Kidney tubule cell (primary cell): ENCODE measurements around the gene LHFPL2.
A peak's percentile ranks its signal among the peaks of the same experiment; 100 is the strongest.

Source experiments
- DNase-seq: peaks from one replicate; pipeline ENCODE4 v3.0.0-alpha.2; 2018; ENCODE audit warnings: low spot score

Gene LHFPL2

DNA sequence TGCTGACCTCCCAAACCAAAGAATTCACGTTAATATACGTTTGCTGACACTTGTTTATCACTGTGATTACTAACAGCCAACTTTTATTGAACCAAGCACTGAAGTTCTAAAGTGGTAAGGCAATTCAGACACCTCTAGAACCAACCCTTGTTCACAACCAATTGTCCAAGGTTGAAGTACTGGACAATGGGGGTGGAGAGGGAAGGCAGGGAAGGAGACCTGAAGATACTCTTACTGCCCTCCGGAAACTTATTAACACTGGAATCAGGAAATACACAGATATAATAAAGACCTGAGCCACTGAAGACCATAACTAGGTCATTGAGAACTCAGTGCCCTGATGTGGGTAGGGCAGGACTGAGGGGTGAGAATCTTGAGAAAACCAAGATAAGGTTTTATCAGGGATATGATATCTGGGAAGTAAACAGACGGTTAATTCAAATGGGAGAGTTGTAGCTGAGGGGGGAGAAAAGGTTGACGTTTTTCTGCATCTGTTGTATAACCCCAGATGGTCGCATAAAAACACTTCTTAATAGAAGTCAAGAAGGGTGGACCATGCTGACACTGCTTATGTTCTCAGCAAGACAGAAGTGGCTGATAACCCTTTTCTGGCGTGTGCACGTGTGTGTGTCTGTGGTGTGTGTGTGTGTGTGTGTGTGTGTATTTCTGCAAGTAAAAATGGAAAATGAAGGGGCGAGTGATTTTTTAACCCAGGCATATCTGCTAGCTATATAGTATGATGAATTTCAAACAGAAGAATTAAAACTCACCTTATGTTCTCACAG is 125.9 kb downstream of the LHFPL2 start:
- no peak for DNase-seq

DNA sequence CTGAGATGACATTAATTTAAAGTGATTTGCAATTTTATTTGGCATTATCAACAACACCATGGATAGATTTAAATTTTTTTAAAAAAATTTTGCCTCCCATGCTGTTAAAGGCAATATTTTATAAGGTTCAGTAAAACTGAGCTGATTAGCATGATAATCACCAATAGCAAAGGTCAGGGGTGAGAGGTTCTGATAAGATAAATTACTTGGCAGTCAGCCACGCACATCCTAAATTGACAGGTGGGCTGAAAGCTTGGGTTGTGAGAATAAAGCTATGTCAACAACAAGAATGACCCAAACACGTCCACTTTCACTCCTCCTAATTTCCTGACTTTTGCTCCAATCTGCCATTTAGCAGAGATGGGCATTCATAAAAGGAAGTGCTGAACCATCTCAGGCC is 127.1 kb downstream of the LHFPL2 start:
- no peak for DNase-seq

DNA sequence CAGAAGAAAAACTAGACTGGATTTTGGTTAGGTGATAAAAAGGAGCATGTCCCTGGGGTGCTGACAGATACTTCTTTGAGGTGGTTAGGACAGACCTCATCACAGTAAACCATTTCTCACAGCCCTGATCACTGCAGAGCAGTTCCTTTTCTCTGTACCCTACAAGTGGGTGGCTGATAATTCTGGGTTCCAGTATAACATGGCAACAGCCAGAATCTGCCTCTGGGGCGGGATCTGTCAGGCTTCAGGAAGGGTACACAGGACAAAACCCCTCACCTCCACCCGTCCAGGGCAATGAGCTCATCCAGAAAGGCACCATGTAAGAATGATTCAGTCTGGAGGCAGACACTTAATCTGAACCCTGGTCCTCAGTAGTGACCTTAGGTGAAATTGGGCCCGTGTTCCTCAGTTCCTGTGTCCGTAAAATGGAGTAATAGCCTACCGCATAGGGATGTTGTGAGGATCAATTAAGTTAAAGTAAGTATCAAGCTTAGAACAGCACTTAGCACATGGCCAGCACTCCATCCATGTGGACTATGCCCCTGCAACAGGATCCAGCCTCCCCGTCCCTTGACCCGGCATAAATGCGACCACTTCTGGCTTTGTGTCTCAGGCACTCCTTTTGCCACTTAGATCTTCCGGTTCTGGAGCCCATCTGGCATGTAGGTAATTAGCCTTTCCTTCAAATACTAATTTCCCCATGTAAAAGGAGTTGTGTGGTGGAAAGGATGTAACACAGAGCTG is 129.2 kb downstream of the LHFPL2 start:
- DNase-seq: peak; percentile 42

DNA sequence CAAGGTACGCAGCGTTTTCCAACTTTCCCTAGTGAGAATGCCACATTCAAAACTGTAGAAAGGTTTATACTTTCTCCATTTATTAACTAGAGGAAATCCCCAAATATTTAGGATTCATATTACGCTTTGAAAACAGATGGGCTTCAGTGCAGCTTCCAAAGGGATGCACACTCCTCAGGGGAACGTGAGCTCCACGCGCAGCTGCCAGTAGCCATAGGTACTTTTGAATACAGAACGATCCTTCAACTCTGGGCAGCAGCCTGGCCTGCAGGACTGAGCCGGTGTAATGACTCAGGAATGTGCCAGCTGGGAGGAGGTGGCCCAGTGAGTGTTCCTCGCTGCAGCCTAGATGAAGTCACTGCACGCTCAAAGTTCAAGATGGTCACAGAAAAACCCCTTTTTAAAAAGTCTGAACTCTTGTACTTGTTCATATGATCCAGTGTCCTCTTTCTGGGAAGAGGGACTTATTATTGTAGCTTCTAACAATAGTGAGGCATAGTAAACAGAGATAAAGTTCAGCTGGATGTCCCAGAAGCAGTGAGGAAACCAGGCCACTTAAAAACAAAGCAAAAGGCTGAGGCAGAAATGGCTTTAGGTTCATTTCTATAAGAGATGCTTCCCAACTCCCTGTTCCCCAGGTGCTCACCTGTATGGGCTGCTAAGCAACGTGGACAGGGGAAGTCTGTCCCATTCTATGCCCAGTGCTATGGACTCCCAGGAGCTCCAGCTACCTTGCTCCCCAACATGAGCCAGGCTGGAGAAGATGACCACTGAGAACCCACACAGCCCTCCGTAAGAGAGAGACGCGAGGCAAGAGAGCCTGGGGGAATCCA is 130.0 kb downstream of the LHFPL2 start:
- peak; percentile 93 for DNase-seq

DNA sequence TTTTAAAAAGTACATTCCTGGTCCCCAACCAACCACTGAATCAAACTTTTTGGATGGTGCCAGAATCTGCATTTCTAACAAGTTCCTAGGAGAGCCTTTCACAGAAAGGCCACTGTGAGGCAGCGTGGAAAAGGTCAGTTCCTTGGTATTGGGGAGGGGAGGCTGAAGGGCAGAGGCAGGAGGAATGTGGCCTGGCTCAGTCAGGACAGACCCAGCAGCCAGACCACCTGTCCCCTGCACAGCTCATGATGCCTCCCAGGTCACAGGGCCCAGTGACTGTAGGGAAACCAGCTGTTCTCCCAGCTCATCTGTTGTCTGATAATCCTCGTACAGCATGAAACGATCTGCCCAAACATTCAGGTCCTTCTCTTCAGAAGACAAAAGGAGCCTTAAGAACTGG is 132.9 kb downstream of the LHFPL2 start:
- no peak for DNase-seq

DNA sequence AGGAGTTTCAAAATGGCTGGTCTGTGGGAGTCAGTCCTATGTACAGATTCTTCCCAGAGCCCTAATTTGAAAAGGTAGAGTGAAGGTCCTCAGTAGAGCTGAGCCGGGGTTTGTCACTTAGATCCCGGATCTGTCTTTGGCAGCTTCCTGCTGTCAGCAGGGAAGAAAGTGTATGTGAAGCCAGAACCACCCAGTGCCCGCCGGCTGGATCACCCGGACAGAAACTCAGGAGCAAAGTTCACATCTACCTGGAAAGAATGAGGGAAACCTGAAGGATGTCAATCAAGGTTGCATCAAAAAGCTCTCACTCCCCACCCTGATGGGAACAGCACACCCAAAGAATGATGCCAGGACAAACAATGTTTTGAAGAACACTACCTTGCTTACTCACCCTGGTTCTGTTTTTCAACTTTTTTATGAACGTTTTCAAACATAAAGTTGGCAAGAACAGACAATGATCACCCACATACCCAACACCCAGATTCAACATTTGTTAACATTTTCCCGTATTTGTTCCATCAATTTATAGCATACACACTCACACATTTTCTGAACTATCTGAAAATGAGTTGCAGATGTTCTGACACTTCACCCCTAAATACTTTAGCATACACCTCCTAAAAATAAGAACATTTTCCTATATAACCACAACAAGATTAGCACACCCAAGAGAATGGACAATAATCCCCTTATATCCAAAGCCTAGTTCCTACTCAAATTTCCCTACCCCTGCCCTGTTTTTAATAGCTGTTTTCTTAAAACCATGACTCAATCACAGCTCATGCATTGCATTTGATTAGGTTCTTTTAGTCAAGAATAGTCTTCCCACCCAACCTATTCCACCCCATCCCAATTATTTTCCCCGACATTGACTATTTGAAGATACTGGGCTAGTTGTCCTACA is 133.9 kb downstream of the LHFPL2 start:
- no peak for DNase-seq

DNA sequence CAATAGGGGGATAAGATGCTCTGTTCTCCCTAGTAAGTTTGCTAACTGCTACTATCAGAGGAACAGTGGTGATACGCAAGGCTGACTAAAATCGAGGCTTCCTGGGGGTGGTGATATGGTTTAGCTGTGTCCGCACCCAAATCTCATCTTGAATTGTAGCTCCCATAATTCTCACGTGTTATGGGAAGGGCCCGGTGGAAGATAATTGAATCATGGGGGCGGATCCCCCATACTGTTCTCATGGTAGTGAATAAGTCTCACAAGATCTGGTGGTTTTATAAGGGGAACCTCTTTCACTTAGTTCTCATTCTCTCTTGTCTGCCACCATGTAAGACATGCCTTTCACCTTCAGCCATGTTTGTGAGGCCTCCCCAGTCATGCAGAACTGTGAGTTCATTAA is 135.1 kb downstream of the LHFPL2 start:
- no peak for DNase-seq

DNA sequence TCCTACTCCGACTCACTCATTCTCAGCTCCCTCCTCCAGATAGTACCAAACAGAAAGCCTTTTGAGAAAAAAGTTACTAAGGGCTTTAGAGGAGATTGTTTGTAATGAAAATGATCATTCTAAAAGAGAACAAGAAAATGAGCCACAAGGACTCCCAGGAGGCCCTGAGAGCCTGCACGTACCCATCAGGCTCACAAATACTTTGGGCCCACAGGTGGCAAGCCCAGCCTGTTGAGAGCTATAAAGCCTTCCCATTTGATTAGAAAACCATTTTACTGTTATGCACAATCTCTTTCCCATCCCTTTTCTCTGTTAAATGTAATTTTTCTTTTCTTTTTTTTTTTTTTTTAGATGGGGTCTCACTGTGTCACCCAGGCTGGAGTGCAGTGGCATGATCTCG is 136.1 kb downstream of the LHFPL2 start:
- no peak for DNase-seq

DNA sequence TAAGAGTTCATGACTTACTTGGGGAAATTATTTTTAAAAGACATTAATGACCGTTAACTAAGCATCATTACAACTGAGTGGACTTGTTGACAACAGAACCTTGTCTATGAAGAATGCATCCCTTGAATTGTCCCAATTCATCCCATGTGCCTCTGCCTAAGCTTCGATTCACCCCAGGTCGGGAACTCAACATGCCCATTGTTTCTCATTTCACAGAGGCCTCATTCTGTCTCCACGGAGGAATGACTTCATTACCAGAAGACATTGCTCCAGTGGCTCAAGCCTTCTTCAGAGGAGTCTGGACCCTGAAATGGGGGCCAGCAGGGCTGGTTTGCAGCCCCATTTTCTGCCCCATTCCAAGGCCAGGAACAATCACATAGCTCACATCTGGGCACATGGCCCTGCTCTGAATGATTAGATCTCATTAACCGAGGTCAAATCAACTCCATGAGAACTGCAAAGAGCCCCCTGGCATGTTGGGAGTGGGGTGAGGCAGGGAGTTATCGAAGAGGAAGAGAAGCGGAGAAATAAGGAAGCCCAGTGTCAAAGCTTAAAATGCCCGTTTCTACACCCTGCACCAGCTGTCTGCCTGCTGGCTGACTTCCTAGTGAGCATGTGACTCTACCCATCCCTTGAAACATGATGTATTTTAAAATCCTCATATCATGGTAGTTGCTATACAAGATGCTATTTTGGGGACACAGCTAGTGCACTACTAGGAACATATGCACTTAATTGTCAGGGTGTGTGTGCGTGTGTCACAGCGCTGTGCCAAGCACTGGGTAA is 137.3 kb downstream of the LHFPL2 start:
- DNase-seq: no peak

DNA sequence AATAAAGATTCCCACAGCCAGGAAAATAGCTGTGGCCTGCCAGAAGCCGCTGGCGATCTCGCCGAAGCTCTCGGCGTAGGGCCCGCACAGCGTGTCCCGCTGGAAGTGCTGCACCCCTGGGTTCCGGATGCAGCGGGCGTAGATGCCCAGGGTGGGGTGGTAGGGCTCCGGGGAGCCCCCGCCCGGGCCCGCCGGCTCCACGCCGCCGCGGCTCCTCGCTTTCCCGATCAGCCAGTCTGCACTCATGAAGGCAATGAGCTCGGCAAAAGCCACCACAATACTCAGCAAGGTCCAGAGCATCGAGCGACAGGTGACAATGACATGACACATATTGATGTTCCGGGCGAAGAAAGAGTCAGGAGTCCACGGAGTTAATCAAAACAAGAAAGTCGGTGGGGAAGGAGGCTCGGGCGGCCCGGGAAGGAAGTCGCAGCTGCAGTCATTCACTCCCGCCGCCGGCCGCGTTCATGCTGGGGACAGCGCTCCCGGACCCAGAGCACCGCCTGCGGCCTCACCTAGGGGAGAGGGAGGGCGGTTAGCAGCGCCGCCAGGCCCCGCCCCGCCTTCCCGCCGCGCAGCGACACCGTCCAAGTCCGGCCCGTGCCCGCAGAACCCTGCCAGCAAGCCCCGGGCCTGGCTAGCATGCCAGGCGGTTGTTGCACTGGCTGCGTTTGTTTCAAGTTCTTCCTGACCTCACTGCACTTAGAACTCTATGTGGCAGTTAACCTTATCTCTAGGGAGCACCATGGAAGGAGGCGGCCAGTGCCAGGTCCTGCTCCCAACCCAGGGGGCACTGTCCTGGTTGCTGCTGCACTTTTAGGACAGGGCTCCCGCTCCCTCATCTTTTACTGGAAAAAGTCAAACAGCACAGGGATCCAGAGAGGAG is 138.4 kb downstream of the LHFPL2 start:
- DNase-seq: peak; percentile 58

DNA sequence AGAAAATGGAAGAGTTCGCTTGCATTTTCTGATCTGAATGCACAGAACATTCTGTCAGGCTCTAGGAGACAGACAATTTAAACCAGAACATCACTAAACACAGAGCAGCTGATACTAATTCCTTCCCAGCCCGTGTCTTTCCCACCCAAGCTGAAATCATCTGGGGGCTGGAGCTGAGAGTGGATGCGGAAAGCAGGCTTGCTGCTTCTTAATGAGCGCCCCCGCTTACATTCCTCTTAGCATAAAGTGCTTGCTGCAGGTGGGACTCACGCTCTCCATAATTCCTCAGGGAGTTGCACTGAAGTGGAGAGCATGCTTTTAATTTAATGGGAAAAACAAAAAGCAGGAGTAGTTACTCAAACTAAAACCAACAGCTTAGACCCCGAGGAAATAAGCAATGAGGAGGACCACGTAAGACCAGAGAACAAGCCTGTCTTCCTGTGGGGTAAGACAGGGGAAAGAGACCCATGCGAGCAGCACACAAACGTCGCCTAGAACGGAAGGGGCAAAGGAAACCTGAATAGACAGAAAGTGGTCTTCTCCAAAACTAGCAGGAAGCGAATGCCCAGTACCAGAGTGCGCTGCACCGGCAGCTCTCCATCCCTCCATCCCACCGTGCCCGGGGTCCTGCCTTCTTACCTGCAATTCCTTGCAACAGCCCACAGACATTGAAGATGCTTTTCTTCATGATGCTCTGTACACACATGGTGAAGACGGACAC is 139.3 kb downstream of the LHFPL2 start:
- no peak for DNase-seq

DNA sequence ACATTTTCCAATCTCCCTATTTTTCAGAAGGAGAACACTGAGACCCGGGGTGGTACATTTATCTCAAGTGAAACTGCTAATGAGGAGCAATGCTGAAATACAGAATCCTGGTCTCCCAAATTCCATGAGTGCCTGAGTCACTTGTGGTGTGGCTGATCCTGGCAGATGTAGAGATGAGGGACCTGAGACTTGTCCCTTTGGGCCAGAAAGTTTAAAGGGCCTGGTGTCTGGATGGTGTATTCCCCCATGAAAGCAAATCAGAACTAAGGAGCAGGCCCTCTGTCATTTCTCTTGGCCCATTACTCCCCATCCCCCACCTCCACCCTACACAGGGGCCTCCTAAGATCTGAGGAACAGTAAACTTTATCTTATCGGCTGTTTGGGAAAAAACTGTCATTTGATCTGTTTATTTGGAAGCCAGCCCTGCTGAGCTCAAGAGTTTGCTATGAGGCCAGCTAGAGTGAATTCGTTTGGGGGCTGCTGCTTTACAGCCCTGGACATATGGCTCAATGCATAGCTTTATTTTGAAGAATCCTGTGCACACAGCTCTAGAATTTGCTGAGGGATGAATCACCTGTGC is 140.3 kb downstream of the LHFPL2 start:
- no peak for DNase-seq

DNA sequence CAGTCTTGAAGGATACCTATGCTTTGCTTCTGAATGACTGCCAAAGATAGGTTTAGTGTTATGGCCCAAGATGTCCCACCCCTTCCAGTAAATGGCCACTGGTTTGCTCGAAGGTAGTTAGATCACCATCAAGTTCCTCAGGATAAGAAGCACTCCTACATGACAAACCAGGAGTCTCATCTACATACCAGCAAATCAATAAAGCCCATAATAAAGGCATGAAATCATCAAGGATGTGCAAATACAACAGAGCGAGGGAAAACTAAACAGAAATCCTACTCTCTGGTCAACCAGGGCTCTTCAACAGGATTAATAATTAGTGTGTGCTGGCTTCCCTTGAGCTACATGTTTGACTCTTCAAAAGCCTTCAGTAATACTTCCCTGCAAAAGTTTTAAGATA is 141.0 kb downstream of the LHFPL2 start:
- DNase-seq: peak; percentile 67

DNA sequence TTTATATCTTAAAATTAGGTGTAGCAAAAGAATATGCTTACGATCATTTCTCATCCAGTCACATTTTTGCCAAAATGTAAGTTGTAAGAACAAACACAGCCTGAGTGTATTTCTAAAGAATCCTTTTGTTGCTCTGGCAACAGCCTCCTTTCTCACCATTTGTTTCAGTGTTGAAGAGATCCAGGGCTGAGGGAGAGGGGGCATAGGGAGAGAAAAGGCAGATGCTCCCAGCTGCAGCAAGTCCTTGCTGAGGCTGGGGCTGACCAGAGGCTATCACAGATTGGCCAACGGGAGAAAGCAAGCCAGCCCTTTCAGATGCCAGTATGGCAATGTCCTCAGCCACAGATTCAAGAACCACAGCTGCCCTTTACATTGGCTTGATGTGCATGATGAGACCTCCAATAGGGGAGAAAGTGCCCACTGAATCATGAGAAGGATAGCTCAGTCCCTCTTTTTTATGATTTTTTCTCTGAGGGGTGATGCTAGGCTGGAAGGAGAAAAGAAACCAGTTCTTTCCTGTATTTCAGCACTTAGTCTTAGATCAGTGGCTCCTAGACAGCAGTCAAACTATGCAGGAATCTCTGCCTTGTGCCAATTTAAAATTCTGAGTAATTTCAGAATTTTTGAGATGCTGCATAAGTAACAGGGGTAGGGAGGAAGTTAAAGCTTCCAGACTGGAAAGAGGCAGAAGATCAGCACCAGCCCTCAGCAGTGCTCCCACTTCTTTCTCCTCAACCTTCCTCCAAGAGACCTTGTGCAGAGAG is 142.1 kb downstream of the LHFPL2 start:
- DNase-seq: no peak

DNA sequence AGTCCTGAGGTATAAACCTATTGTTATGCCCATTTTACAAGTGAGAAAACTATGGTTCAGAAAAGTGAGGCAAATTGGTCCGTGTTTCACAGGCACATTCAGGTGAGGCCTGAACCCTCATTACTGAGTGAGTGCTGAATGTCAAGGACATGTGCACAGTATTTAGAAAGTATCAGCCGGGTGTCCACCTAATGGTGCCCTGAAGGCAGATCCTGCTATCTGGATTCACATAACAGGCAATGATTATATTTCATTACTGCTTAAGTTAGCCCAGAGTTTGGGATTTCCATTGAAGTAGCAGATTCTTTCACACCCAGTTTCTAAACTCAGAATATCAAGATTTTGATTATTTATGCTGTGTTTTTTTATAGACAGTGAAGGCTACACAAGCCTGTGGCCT is 142.7 kb downstream of the LHFPL2 start:
- DNase-seq: no peak

DNA sequence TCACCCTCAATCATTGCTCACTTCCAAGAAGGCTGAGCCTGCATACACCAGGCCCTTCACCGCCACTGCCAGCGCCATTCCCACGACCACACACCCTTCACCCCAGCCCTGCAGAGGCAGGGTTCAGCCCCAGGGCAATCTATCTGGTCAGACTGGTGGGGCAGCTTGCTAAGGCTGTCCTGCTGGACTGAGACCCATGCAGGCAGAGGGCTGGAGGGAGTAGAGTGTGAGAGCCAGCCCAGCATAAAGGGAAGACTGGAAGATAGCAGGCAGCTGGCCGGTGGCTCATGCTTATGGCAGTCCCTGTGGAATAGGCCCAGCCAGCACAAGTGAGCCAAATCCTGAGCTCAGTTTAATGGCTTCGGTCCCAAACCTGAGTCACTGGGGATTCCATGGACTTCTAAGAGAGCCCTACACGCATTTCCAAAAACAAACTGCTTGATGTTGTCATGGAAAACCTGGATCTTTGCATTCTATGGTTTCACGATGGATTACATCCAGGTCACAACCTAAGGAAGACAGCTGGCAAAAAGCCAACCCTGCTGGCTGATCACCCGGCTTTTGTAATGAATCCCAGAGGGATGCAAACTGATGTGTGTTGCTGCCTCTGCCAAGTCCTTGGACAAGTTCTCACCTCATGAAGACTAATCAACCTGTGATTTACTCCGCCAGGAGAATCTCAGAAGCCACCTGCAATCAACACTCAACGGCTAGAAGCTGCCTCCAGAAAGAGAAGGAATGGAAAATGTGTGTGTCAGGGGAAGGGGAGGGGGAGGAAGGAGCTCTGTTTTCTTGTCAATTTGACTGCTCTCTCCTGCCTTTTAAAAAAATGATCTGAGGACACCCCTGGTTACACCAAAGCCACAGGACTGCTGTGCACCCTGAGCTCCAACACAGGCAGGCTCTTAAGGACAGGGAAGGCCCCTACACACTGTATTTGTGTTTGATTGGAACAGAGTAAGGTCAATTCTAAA is 143.6 kb downstream of the LHFPL2 start:
- DNase-seq: peak; percentile 96
